Measurements from ENCODE around the gene NRIP1.

GRCh38 chr21:14952916-14953315 is 111.9 kb downstream of the NRIP1 start:
- TF ChIP-seq EZH2 (IDR thresholded peaks at IDR 0.05; ENCODE audit: borderline replicate concordance, insufficient read depth, low read length, poor library complexity, severe bottlenecking), result no peak
- no peak for TF ChIP-seq EP300 (conservative IDR thresholded peaks at IDR 0.05; ENCODE audit: poor library complexity, severe bottlenecking)
- TF ChIP-seq CTCF (IDR thresholded peaks at IDR 0.05; ENCODE audit: poor library complexity, severe bottlenecking), result no peak

All from neural cell (in vitro differentiated cells).